HG03060 (cell line): ENCODE results near the gene WTIP.
"Not testable (repeated sequence)": the region's sequence is repeated elsewhere in the genome, so short reads cannot be mapped to it uniquely, and the experiment has no call there.

Experiments used
- ATAC-seq: cut with Tn5 transposase; IDR thresholded peaks from one replicate; pipeline ENCODE4 v1.9.1; 2021; ENCODE audit warnings: low read depth, moderate number of reproducible peaks; ENCODE audit not compliant: unreplicated experiment

Gene WTIP

GRCh38 chr19:34480971-34481841 is at the start of gene WTIP:
WTIP (plus strand) TSS chr19:34481758; CDS start chr19:34481975, 217 bp downstream.
- no peak for ATAC-seq

- no peak for ATAC-seq
Observed at GRCh38 chr19:34432797-34433196, 48.8 kb upstream of the WTIP start.

- no peak for ATAC-seq
Observed at GRCh38 chr19:34436716-34437115, 44.8 kb upstream of the WTIP start.

- no peak for ATAC-seq
Observed at GRCh38 chr19:34448191-34448590, 33.4 kb upstream of the WTIP start.

- ATAC-seq, result no peak
Observed at GRCh38 chr19:34452723-34453122, 28.8 kb upstream of the WTIP start.

- ATAC-seq, result no peak
Observed at GRCh38 chr19:34454091-34454490, 27.5 kb upstream of the WTIP start.

- ATAC-seq, result no peak
Observed at GRCh38 chr19:34454685-34455084, 26.9 kb upstream of the WTIP start.

GRCh38 chr19:34455783-34456480 is 25.6 kb upstream of the WTIP start:
- not testable (repeated sequence) for ATAC-seq

GRCh38 chr19:34457446-34457845 is 24.1 kb upstream of the WTIP start:
- ATAC-seq, result no peak

GRCh38 chr19:34458677-34459076 is 22.9 kb upstream of the WTIP start:
- no peak for ATAC-seq

- no peak for ATAC-seq
Observed at GRCh38 chr19:34459614-34460013, 21.9 kb upstream of the WTIP start.

- no peak for ATAC-seq
Observed at GRCh38 chr19:34461375-34462100, 20.0 kb upstream of the WTIP start.

- not testable (repeated sequence) for ATAC-seq
Observed at GRCh38 chr19:34464785-34465184, 16.8 kb upstream of the WTIP start.

- no peak for ATAC-seq
Observed at GRCh38 chr19:34468409-34468808, 13.1 kb upstream of the WTIP start.

- not testable (repeated sequence) for ATAC-seq
Observed at GRCh38 chr19:34469026-34469425, 12.5 kb upstream of the WTIP start.

- ATAC-seq, result no peak
Observed at GRCh38 chr19:34471906-34472700, 9.5 kb upstream of the WTIP start.

- ATAC-seq, result no peak
Observed at GRCh38 chr19:34474233-34474989, 7.1 kb upstream of the WTIP start.

- ATAC-seq, result no peak
Observed at GRCh38 chr19:34475026-34475974, 6.3 kb upstream of the WTIP start.
